Breast epithelium (tissue), 4 donors: ENCODE results near the gene NABP1. TPM values are rescaled to one million over a fixed set of nuclear protein-coding genes. Genes with fewer than 3 reads are reported as not detected.

Experiments
- DNase-seq, 2 donors: peaks; one replicate each; pipeline ENCODE4 v3.0.0-alpha.2; 2019; ENCODE audit warnings: low spot score in 2 of 2
- H3K27ac ChIP-seq, 2 donors: fragments of 200-600 bp; sonication (generic) in 1 of 2; one replicate each; pipeline ENCODE4 v1.5.1; 2016 to 2019; ENCODE audit warnings: mild to moderate bottlenecking in 1 of 2
- H3K27me3 ChIP-seq, 2 donors: fragments of 200-600 bp; sonication (generic) in 1 of 2; one replicate each; pipeline versions ENCODE4 v1.5.1 to v1.6.0; 2017 to 2019; ENCODE audit warnings: control low read depth in 1 of 2, mild to moderate bottlenecking in 1 of 2
- H3K36me3 ChIP-seq: fragments of 200-600 bp; one replicate; pipeline ENCODE4 v1.5.1; 2019
- H3K4me1 ChIP-seq, 2 donors: fragments of 200-600 bp; sonication (generic); one replicate each; pipeline ENCODE4 v1.5.1; 2016 to 2019; ENCODE audit warnings: control low read depth in 1 of 2
- H3K4me3 ChIP-seq, 3 donors: fragments of 200-600 bp; sonication (generic); 1 replicate in 2 of 3; 2 replicates in 1 of 3; pipeline ENCODE4 v1.5.1; 2016 to 2019; ENCODE audit warnings: mild to moderate bottlenecking in 3 of 3, moderate library complexity in 2 of 3
- H3K9me3 ChIP-seq, 2 donors: fragments of 200-600 bp; sonication (generic) in 1 of 2; one replicate each; pipeline ENCODE4 v1.5.1; 2016 to 2019; ENCODE audit warnings: control low read depth in 1 of 2
- POLR2A ChIP-seq: fragments of 450-650 bp; IDR thresholded peaks from one replicate; pipeline ENCODE4 v1.6.1; 2016; ENCODE audit warnings: antibody characterized with exemption, mild to moderate bottlenecking, moderate library complexity
- POLR2AphosphoS5 ChIP-seq, 3 donors: sonication (generic); formaldehyde crosslinking; IDR thresholded peaks; one replicate each; pipeline ENCODE4 v1.6.1; 2017; ENCODE audit warnings: antibody characterized with exemption in 3 of 3
- intact Hi-C: fragments of 100-400 bp; cut with DNase I; formaldehyde crosslinking; loops from one replicate; pipeline ENCODE4 v1.15.1; 2023; ENCODE audit warnings: low total_unique reads
- total RNA-seq, 3 donors: library from RNA; depleted of rRNA; stranded (reverse); fragments of >200 nt; gene quantifications; one replicate each; pipeline ENCODE4 v1.1.0, GENCODE V29; 2016
- TF ChIP-seq, protein P1 (sequence below), 3 donors: fragments of 450-650 bp; IDR thresholded peaks; one replicate each; pipeline ENCODE4 v1.5.1; 2016 to 2017; ENCODE audit warnings: antibody characterized with exemption in 3 of 3, mild to moderate bottlenecking in 3 of 3, moderate library complexity in 3 of 3

Gene NABP1
- total RNA-seq, 3 donors from 2014 or later = 34.4 to 44.9 (median 37.8) TPM

DNA sequence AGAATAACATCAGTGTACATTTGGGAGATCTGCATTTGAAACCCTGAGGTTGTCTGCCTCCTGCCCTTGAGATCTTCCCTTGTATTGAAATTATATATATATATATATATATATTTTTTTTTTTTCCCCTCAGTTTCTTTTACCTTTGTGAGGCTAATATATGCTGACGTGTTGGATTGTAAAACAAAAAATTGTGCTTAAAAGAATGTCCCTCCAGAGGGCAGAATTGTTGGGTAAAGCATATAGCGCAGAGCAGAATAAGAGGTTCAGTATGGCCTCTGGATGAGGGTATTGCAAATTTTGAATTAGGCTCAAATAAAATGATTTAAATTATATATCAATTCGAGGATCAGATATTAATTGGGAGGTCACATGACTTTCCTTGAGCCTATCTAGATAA, 12.4 kb downstream of the NABP1 start:
- no peak for TF ChIP-seq POLR2AphosphoS5 (IDR thresholded peaks at IDR 0.05)
- TF ChIP-seq POLR2A = no peak
- TF ChIP-seq, protein P1, sequence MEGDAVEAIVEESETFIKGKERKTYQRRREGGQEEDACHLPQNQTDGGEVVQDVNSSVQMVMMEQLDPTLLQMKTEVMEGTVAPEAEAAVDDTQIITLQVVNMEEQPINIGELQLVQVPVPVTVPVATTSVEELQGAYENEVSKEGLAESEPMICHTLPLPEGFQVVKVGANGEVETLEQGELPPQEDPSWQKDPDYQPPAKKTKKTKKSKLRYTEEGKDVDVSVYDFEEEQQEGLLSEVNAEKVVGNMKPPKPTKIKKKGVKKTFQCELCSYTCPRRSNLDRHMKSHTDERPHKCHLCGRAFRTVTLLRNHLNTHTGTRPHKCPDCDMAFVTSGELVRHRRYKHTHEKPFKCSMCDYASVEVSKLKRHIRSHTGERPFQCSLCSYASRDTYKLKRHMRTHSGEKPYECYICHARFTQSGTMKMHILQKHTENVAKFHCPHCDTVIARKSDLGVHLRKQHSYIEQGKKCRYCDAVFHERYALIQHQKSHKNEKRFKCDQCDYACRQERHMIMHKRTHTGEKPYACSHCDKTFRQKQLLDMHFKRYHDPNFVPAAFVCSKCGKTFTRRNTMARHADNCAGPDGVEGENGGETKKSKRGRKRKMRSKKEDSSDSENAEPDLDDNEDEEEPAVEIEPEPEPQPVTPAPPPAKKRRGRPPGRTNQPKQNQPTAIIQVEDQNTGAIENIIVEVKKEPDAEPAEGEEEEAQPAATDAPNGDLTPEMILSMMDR (IDR thresholded peaks at IDR 0.05) = no peak
- intact Hi-C loops = no loop called here
- H3K27ac ChIP-seq = no peak overlapping the region
- no peaks in the 10 kb centered on the region for H3K9me3 ChIP-seq
- H3K36me3 ChIP-seq = no peaks in the 10 kb centered on the region
- no peaks in the 10 kb centered on the region for H3K27me3 ChIP-seq
- no peak overlapping the region for H3K4me3 ChIP-seq
- no peaks in the 10 kb centered on the region for H3K4me1 ChIP-seq
- DNase-seq = no peak

DNA sequence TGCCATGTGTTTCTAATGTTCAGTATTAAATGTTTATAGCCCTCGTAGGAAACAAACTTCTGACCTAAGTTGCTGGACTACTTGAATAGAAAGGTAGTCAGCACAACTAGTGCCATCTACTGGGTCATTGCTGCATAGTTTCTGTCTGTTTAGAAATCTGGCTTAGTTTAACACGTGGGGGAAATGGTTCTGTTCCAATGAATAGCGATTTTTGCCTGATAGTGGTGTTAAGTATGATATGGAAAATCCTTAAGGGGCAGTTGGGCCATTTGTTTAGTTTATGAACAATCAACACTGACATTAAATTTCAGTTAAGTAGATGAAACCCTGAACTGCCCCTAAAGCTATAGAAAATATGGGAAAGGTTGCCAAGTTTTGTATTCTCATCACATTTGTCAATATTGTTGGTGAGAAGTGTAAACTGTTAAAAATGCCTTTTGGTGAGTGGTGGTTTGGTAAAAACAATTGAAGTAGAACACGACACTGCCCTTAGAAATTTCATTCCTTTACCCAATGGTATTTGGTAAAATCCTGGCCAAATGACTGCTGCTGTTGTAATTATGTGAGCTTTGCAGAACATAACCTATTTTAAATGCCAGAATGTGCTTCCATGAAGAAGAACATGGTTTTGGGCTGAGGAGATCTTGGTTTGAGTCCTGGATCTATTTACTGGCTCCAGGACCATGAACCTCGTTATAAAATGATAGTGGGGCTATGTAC, 13.2 kb downstream of the NABP1 start:
- H3K36me3 ChIP-seq = no peaks in the 10 kb centered on the region
- intact Hi-C loops = no loop called here
- no peaks in the 10 kb centered on the region for H3K27me3 ChIP-seq
- no peak overlapping the region for H3K27ac ChIP-seq
- no peaks in the 10 kb centered on the region for H3K9me3 ChIP-seq
- H3K4me1 ChIP-seq = no peaks in the 10 kb centered on the region
- DNase-seq = peak in 1 of 2 donors; percentile 36
- TF ChIP-seq POLR2A (no peak), POLR2AphosphoS5 (IDR thresholded peaks at IDR 0.05) (no peak)
- TF ChIP-seq, protein P1 (IDR thresholded peaks at IDR 0.05) = peak; percentile 68 to 78 (median 70)
- H3K4me3 ChIP-seq = no peak overlapping the region

DNA sequence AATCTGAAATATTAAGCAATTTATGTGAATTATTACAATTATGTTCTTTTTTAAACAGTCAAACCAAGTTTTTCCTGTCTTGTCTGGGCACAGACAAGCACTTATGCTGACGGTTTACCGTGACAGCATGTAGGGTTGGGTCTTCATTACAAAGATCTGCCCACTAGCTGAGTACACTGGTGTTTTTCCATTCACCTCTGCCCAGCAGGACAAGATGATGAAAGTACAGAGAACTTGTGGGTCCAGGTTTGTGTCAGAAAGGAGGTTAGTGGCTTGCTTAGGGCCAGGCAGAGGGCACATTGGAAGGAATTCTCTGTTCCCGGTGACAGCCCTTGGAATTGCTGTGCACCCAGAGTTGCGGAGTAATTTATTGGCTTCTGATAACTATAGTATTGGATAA, 14.0 kb downstream of the NABP1 start:
- Histone ChIP-seq H3K4me1 (no peaks in the 10 kb centered on the region), H3K4me3 (no peak overlapping the region), H3K27me3 (no peaks in the 10 kb centered on the region), H3K27ac (no peak overlapping the region), H3K9me3 (no peaks in the 10 kb centered on the region), H3K36me3 (no peaks in the 10 kb centered on the region)
- intact Hi-C loops = no loop called here
- no peak for DNase-seq
- no peak for TF ChIP-seq POLR2A
- no peak for TF ChIP-seq POLR2AphosphoS5 (IDR thresholded peaks at IDR 0.05)
- TF ChIP-seq, protein P1 (IDR thresholded peaks at IDR 0.05) = no peak

DNA sequence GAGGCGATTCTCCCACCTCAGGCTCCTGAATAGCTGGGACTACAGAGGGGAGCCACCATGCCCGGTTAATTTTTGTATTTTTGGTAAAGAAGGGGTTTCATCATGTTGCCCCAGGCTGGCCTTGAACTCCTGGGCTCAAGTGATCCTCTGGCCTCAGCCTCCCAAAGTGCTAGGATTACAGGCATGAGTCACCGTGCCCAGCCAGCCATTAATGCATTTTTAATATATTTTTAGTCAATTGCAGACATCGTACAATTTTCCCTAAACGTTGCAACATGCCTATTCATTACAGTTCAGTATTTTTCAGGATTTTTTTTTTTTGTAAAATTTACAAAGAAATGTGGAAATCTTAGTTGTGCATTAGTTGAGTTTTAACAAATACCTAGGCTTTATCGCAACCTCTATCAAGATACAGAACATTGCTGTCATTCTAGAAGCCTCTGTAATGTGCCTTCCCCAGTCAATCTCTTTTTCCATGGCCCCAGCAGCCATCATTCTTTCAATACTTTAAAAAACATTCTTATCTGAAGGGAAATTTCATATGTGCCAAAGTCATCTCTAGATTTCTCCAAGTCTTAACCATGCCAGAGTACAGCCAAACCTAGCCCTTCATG, 14.7 kb downstream of the NABP1 start:
- H3K36me3 ChIP-seq = no peaks in the 10 kb centered on the region
- intact Hi-C loops = no loop called here
- no peaks in the 10 kb centered on the region for H3K27me3 ChIP-seq
- no peak overlapping the region for H3K4me3 ChIP-seq
- TF ChIP-seq POLR2A = no peak
- no peak for TF ChIP-seq POLR2AphosphoS5 (IDR thresholded peaks at IDR 0.05)
- TF ChIP-seq, protein P1 (IDR thresholded peaks at IDR 0.05) = no peak
- no peaks in the 10 kb centered on the region for H3K9me3 ChIP-seq
- no peak overlapping the region for H3K27ac ChIP-seq
- H3K4me1 ChIP-seq = no peaks in the 10 kb centered on the region
- no peak for DNase-seq

DNA sequence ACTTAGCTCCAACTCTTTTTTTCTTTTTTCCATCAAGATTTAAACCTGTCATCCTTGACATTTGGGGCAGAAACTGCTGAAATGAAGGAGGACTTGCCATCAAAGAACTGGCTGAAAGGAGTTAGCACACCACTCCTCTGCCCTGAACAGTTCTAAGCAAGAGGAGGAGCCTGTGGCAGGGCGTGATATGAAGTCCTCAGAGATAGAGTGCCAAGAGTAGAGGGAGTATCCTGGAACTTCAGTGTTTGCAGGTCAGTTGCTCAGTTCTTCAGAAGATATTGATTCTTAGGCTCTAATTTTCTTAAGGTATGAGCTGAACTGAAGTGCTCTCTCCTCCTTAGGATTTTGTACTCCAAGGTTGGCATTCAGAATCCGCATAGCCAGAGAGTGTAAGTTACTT, 15.2 kb downstream of the NABP1 start:
- Histone ChIP-seq H3K4me3 (no peak overlapping the region), H3K27ac (no peak overlapping the region), H3K36me3 (no peaks in the 10 kb centered on the region), H3K27me3 (no peaks in the 10 kb centered on the region), H3K4me1 (no peaks in the 10 kb centered on the region), H3K9me3 (no peaks in the 10 kb centered on the region)
- DNase-seq = no peak
- TF ChIP-seq, protein P1 (IDR thresholded peaks at IDR 0.05) = no peak
- TF ChIP-seq POLR2A (no peak), POLR2AphosphoS5 (IDR thresholded peaks at IDR 0.05) (no peak)
- intact Hi-C loops = no loop called here
